Stimulated activated CD4-positive, alpha-beta T cell treated with anti-CD3 and anti-CD28 coated beads, Interleukin-4, amount 100 ng/mL, for 4 hours (primary cell): Measurements from ENCODE around the gene DUSP5.
"Not testable (repeated sequence)": the region's sequence is repeated elsewhere in the genome, so short reads cannot be mapped to it uniquely, and the experiment has no call there.

Source experiments
- DNase-seq, 2 experiments: peaks; one replicate each; pipeline ENCODE4 v3.0.0-alpha.2; 2020

The DUSP5 gene, protein sequence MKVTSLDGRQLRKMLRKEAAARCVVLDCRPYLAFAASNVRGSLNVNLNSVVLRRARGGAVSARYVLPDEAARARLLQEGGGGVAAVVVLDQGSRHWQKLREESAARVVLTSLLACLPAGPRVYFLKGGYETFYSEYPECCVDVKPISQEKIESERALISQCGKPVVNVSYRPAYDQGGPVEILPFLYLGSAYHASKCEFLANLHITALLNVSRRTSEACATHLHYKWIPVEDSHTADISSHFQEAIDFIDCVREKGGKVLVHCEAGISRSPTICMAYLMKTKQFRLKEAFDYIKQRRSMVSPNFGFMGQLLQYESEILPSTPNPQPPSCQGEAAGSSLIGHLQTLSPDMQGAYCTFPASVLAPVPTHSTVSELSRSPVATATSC

DNA sequence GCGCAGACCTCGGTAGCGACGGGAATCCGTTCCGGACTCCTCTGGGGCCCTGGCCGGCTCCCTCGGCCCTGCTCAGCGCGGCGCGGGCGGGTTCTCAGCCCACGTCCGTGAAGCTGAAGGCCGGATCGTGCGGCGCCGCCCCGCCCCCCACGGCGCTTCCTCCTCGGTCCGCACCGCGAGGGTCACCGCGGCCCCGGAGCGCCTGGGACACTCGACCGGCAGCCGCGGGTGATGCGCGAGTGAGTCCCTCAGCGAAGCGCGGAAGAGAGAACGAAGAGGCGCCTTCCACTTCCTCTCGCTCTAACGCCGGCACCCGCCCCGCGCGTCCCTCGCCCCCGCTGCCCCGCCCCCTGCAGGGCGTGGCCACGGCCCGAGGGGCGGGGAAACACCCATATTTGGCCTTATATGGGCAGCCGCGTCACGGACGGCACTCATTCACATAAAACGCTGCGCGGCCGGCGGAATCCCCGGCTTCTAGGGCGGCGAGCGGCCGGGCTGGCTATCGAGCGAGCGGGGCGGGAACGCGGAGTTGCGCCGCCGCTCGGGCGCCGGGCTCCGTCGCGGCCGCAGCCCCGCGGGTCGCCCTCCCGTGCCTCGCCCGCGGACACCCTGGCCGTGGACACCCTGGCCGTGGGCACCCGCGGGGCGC lies at the start of gene DUSP5:
TSS of gene DUSP5 (plus strand) at position 470 of the 649 bp plus-strand sequence. CDS start 215 bp downstream, outside the sequence.
- DNase-seq: peak; percentile 94

DNA sequence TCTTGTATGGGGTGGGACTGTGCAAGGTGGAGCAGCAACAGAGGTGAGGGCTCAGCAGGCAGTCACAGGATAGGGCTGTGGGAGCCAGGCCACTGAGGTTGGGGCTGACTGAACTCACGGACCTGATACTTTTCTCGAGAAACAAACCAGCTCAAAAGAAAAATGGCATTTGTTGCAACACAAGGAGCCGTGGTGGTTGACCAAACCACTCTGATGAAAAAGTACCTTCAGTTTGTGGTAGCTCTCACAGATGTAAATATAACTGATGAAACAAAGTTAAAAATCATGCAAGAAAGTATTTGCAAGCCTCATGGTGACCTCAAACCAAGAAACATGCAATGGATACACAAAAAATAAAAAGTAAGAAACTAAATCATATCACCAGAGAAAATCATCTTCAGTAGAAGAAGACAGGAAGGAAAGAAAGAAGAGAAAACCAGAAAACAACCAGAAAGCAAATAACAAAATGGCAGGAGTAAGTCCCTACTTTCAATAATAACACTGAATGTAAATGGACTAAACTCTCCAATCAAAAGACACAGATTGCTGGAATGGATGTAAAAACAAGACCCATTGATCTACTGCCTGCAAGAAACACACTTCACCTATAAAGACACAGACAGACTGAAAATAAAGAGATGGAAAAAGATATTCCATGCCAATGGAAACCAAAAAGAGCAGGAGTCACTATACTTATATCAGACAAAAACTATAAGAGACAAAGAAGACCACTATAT lies 48.9 kb upstream of the DUSP5 start:
- DNase-seq: no peak

DNA sequence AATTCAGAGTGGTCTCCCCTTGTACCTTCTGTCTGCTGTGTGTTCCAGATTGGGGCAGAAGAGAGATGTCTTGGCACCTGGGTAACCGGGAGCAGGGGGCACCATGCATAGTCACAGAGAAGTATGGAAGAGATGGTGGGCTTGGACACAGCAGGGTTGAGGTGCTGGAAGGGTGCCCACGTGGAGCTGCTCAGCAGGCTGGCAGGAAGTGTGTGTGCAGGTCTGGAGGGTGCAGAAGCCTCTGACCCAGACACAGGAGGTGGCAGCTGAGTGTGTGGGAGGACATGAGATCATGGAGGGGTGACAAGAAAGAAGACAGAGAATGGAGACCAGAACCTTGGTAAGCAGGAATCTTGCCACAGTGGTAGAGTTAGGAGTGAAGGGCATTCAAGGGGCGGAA lies 42.3 kb upstream of the DUSP5 start:
- peak in 1 of 2 experiments; percentile 57 for DNase-seq

DNA sequence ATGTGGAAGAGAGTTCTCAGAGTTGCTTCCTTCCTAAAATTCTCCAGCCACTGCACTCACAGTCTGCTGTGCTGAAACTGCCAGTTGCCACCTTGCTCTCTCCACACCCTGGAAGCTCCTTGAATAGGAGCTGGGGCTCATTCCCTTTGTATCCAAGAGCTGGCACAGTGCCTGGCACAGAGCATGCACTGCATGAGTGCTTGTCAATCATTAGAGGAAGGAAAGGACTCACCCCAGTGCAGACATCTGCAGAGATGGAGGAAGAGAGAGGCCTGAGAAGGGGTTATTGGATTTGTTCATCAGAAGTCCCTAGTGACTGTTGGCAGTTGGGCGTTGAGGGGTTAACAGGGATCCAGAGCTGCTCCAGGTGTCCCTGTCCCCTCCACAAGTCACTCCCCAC lies 41.7 kb upstream of the DUSP5 start:
- DNase-seq: no peak

DNA sequence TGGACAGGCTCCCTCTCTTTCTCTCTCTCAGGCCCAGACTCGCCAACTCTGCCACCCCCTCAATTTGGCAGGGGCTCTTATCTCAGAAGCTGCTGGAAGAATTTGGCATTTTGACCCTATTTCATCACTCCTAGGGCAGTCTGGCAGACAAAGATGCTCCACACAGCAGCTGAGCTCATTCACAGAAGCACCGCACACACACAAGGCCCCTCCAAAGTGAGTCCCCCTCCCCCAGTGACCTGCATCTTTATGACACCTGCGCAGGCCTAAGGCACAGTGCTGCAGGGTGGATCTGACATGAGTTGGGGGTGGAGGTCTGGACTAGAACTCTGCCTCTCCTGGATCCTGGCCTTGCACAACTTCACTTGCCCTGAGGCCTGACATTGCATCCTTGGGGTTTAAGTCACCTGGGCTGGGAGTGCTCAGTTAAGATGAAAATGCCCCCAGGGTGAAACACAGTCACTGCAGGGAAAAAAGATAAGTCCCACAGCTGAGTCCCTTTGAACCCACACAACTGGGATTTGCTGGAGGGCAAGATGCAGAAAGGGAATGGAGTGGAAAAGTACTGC lies 41.1 kb upstream of the DUSP5 start:
- DNase-seq: no peak

DNA sequence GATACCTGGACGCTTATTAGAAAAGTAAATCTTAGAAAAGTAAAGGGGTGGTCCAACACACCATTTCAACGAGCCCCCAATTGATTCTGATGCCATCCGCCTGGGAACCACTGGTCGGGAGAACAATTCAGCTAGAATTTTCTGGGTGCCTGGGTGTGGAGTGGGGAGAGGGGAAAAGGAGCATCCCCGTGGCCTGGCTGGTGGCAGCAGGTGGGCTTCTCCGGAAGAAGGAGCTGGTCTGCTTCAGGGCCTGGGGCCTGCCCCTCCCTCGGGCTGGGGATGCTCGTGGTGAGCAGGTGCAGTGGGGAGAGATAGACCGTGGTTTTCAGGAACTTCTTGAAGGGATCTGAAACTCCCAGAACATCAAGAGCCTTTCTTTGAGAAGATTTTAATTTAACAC lies 39.9 kb upstream of the DUSP5 start:
- no peak for DNase-seq

DNA sequence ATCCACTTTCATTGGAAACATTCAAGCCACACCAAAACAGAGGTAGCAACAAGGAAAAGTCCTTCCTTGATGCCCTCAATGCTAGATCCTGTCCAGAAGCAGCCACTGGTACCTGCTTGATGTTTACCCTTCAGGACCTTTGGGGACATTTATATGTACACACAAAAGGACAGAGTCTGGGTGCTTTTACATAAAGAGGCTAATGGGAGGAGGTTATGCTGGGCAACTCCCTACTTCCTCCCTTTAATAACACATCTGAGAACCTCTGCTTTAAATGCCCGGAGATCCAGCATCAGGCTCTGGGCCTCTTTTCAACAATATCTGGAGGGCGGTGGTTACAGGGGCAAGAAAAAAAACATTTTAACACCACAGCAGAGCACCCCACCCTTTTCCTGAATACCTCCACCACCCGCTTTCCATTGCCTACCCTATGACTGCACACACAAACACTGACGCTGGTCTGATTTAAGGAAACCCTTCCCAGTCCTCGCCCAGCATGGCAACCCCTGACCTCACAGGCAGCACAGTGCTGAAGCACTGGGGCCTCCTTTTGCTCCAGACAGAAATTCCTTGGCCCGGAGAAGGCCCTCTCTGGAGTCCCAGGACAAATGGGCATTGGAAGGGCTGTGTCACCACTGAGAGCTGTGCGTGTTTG lies 39.3 kb upstream of the DUSP5 start:
- DNase-seq: no peak

DNA sequence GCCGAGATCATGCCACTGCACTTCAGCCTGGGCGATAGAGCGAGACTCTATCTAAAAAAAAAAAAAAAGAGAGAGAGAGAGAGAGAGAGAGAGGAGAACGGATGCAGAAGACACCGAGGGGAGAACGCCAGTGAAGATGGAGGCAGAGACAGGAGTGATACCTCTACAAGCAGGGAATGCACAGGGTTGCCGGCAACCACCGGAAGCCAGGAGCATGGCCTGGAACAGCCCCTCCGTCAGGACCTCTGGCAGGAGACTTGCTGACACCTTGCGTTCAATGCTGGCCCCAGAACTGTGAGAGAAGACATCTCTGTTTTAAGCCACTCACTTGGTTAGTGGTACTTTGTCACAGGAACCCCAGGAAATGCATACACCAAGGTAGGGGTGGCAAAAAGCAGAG lies 38.1 kb upstream of the DUSP5 start:
- DNase-seq: no peak

DNA sequence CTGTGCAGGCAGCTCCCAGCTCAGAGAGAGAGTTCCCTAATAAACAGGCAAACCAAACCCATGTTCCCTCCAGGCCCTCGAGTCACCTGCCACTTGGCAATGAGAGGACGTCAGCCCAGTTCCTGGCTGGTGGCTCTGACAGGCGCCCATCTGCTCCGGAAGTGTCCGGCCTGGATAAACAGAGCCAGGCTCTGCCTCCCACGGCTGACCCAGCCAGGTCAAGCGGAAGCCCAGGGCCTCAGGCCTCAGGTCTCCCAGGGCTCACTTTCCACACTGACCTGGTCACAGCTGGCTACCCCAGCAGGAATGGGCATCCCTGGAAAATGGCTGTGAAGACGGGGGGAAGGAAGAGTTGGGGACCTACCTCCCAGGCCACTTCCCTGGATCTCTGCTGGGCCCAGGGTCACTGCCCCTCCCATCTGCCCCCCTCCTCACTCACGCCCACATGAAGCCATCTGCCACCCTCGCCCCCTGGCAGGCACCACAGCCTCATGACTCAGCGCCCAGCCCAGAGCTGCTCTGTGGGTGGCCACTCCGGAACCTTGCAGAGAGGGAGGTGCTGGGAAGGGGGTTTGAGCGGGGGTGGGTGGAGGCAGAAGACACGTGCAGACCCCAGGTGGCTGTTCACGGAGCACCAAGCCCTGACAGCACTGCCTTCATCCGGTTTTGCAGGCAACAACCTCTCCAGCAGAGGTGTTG lies 37.4 kb upstream of the DUSP5 start:
- DNase-seq: peak; percentile 35 to 84

DNA sequence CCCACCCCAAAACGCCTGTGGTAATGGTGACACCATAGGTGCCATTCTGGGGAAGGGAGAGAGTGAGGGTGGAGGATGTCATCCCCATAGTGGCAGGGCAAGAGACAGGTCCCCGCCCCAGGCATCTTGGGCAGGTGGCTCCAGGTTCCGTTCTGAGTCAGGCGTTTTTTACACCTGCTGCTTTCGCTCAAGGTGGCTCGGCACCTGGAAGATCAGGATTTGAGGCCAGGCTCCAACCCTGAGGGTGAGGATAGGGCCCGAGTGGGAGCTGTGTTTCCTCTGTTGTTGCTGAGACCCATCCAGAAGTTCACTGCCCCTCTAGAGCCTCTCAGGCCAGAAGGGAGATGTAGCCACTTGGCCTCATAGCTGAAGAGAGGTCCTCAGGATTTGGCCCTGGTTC lies 36.6 kb upstream of the DUSP5 start:
- no peak for DNase-seq

DNA sequence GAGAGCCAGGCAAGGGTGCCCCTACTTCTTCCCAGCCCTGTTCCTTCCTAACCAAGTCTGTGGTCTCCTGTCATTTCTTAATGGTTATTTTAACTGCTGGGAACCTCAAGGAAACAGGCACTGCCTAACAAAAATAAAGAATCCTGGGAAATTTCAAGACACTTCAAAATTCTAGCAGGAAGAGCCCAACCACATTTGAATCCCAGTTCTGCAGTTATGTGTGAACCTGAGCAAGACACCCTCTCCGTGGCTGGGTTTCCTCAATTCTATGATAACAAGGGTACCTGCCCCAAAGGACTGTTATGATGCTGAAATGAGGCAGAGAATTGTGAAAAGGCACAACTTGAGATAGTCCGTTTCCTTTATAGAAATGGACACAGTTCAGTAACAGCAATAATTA lies 36.2 kb upstream of the DUSP5 start:
- DNase-seq: no peak

DNA sequence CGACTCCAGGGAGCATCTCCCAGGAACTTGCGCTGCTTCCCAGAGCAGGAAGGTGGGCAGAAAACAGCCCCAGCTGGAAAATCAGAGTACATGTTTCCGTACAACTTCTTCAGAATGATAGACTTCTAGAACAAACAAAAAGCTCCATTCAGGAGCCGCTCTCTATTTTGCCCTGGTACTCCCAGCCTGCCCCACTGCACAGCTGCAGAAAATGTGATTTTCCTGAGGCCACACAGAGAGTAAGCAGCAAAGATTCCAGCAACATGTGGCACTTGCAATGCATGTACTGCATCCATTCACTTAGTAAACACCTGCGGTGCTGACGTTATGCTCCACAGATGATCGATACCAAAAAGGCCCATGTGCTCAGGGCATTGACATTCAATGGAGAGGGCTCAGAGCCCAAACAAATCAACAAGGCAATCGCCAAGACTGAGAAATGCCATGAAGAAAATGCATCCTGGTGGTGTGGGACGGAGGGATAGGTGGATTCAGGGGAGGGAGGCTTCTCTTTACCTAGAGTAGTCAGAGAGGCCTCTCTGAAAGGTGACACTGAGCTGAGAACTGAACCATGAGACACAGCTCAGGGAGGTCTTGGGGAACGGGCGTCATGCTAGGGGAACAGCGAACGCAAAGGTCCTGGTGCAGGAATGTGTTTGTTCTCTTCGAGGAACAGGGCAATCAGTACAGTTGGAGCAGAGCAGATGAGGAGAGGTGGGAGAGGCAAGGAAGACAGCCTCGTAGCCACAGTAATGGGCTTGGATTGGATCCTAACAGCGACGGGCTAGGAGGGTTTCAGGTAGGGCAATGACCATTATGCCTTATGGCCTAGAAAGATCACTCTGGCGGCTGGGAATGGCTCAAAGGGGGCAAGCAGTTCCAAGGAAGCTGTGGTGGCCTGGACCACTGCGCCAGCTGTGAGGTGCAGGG lies 35.3 kb upstream of the DUSP5 start:
- DNase-seq: no peak

DNA sequence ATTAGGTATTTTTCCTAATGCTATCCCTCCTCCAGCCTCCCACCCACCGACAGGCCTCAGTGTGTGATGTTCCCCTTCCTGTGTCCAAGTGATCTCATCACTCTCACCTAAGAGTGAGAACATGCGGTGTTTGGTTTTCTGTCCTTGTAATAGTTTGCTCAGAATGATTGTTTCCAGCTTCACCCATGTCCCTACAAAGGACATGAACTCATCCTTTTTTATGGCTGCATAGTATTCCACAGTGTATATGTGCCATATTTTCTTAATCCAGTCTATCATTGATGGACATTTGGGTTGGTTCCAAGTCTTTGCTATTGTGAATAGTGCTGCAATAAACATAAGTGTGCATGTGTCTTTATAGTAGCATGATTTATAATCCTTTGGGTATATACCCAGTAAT lies 29.4 kb upstream of the DUSP5 start:
- not testable (repeated sequence) for DNase-seq

DNA sequence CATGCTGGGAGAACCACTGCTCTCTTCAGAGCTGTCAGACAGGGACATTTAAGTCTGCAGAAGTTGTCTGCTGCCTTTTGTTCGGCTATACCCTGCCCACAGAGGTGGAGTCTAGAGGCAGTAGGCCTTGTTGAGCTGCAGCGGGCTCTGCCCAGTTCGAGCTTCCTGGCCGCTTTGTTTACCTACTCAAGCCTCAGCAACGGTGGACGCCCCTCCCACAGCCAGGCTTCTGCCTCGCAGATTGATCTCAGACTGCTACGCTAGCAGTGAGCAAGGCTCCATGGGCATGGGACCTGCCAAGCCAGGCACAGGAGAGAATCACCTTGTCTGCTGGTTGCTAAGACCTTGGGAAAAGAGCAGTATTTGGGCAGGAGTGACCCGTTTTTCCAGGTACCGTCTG lies 27.2 kb upstream of the DUSP5 start:
- not testable (repeated sequence) for DNase-seq

DNA sequence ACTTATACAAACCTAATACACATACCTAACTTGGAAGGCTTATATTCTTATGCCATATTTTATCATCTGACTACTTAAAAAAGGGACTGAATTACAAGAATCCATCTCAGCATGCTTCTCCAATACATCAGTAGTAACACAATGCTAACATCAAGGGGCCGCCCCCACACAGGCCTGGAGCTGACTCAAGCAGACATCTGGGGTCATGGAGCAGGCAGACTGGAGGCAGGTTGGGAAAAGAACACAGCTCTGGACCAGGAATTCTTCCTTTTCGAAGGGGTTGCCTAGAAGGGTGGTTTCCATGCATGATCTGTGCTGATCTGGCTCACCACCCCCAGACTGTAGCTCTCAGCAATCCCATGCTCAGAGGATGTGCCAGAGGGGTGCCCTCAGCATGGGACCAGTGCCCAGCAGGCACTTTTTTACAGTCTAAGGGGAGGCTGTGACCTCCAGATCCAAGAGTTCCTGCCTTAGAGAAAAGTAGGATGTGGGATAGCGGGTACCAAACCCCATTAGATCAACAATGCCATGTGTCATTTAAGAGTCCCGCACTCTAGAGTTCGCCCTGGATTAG lies 26.1 kb upstream of the DUSP5 start:
- no peak for DNase-seq

DNA sequence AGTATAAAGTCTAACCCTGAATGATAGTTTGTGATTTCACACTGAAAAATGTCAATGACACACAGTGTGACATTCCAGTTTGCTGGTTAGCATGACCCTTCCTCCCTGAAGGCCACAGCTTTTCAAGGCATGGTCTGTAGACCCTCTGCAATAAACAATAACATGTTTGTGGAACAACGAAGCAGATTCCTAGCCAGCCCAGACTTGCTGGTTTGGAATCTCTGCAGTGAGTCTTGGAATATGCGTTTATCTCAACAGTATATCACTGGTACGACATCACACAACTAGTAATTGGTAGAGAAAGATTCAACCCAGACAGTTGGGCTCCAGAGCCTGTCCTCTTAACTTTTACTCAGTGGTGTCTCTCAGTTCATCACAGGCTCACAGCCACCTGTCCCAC lies 23.7 kb upstream of the DUSP5 start:
- no peak for DNase-seq

DNA sequence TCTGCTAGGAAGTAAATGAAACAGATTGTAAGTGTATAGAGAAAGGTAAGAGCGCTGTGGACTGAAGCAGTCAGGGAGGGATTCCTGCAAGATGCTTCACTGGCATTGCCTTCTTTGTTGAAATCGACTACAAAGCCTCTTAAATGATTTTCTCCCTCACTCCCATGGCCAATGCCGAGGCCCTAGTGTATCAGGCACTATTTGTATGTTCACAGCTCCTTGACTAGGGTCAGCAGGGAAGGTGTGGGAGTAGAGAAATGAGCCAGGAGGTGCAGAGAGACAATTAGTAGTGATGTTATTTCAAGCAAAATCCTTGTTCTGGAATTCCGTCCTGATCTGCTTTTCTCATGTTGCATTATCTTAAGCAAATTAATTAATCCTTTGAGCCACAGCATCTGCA lies 22.9 kb upstream of the DUSP5 start:
- no peak for DNase-seq

DNA sequence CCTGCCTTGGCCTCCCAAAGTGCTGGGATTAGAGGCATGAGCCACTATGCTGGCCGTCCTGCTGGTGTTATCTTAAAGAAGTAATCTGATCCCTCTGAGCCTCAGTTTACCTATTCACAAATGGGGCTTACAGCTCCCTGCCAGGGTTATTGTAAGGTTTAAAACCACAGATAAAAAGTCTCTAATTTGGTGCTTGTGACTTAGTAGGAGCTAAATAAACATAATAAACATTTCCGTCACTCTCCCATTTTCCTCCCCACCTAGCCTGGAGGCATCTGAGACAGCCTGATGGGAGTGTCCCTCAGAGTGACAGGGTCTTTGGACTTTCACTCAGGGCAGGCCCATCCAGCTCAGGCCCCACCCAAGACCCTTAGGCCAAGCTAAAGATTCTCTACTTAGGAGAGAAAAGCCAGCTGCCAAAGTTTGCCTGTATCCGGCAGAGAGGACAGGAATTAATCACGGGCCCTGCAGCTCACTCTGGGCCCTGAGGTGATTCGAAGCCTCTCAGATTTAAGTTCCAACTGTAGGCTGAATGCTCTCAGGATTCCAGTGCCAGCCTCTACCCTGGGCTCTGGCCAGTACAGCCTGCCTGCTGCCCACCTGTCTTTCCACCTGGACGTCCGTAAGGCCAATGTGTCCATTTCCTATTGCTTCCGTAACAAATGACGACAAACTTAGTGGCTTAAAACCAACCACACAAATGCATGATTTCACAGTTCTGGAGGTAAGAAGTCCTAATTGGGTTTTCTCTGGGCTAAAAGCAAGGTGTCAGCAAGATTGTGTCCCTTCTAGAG lies 21.8 kb upstream of the DUSP5 start:
- no peak for DNase-seq

DNA sequence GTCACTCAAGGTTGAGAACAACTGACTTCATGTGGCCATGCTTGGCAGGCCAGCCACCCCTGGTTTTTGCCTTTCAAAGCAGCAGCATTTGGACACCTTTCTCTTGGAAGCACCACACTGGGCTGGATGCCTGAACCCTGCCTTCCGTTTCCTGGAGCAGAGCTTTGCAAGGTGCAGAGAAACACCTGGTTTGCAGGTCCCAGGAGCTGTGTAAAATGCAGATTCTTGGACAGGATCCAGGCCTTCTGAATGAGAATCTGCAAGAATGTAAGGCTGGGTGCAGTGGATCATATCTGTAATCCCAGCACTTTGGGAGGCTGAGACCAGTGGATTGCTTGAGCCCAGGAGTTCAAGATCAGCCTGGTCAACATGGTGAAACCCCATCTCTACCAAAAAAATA lies 18.0 kb upstream of the DUSP5 start:
- no peak for DNase-seq

DNA sequence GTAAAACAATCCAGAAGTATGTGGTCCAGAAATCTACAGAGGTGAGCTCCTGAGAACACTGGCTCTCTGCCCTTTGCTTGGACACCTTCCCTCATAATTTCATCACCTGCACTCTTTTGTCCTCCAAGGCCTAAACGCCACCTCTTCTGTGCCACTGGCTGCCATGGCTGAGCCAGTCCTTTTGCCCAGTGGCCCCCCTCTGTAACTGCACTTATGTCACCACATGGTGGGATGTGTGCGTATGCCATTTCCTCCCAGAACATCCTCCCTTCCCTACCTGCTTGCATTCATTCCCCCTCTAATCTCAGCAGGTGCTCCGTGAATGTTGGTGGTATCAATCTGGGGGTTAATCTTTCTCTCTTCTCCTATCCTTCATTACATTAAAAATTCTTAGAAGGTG lies 17.3 kb upstream of the DUSP5 start:
- DNase-seq: no peak
